Adrenal gland (tissue), 5 donors: ENCODE measurements around the gene BUD23.

Experiments
- CTCF ChIP-seq, 6 experiments: fragments of 450-650 bp in 4 of 6; fragments of 200-600 bp in 2 of 6; sonication (generic) in 1 of 6; IDR thresholded peaks; 1 replicate in 5 of 6; 2 replicates in 1 of 6; pipeline versions ENCODE4 v1.5.1 to v1.8.0; 2016 to 2021; ENCODE audit warnings: antibody characterized with exemption in 6 of 6, mild to moderate bottlenecking in 2 of 6, moderate library complexity in 1 of 6
- POLR2A ChIP-seq, 2 donors: fragments of 450-650 bp; IDR thresholded peaks; one replicate each; pipeline ENCODE4 v1.6.1; 2017; ENCODE audit warnings: antibody characterized with exemption in 2 of 2, mild to moderate bottlenecking in 2 of 2, moderate library complexity in 1 of 2
- donor health status: DM: no; HTN: no; CAD: no.

DNA sequence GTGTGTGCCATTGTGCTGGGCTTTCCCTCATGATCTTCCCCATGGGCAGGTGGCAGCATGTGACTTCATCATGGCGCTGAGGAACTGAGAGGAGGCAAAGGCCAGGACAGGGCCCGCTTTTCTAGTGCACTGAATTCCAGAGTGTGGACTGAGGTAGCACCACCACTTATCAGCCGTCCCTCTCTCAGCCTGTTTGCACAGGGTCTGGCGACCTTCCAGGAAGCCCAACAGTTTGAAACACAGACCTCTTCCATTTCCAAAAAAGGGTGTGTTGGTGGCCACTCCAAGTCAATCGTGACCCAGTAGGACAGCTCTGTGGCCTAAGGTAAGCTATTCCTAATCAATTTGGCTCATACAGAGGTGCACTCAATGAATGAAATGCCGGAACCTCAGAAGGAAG is 4.5 kb upstream of the BUD23 start:
- TF ChIP-seq CTCF (IDR thresholded peaks at IDR 0.05) (no peak), POLR2A (IDR thresholded peaks at IDR 0.05) (no peak)
